GM19239 (cell line): ENCODE measurements around the gene SYNGR4.
"Not testable (repeated sequence)": the region's sequence is repeated elsewhere in the genome, so short reads cannot be mapped to it uniquely, and the experiment has no call there.

Experiments
- DNase-seq: peaks from one replicate; pipeline ENCODE4 v3.0.0; 2011; ENCODE audit warnings: low spot score; ENCODE audit not compliant: insufficient read length
- FAIRE-seq: peaks from 2 replicates; lab custom pipeline; 2011; peaks lifted over from hg19 to GRCh38; lab: Jason Lieb, UNC

SYNGR4 gene

GRCh38 chr19:48363810-48364597, at the start of gene SYNGR4, which contains the start of gene TMEM143:
Gene SYNGR4 (plus strand): TSS chr19:48364367. CDS start chr19:48365843, 1,476 bp downstream.
Gene TMEM143 (minus strand): TSS chr19:48363940. CDS start chr19:48363920, 20 bp downstream.
- DNase-seq (peak; percentile 92), FAIRE-seq (peak; percentile 100)

- no peak for DNase-seq
- no peak for FAIRE-seq
These were observed 48.5 kb upstream of the SYNGR4 start for GRCh38 chr19:48315712-48316111.

- not testable (repeated sequence) for FAIRE-seq, DNase-seq
These were observed 46.5 kb upstream of the SYNGR4 start for GRCh38 chr19:48317708-48317960.

- no peak for DNase-seq
- FAIRE-seq, result no peak
These were observed 45.7 kb upstream of the SYNGR4 start for GRCh38 chr19:48318286-48318987.

GRCh38 chr19:48319647-48320541, 44.3 kb upstream of the SYNGR4 start:
- DNase-seq, result no peak
- peak; percentile 49 for FAIRE-seq

- DNase-seq (peak; percentile 95), FAIRE-seq (no peak)
These were observed 42.9 kb upstream of the SYNGR4 start for GRCh38 chr19:48321372-48321621.

- no peak for FAIRE-seq
- peak; percentile 62 for DNase-seq
These were observed 42.3 kb upstream of the SYNGR4 start for GRCh38 chr19:48321622-48322591.

GRCh38 chr19:48325265-48325910, 38.8 kb upstream of the SYNGR4 start, which contains the start of gene EMP3:
Gene EMP3 (plus strand): TSS chr19:48325552. CDS start chr19:48326845, 1,293 bp downstream.
- peak; percentile 30 for DNase-seq
- FAIRE-seq, result peak; percentile 92

- FAIRE-seq, result peak; percentile 92
- DNase-seq, result no peak
These were observed 34.8 kb upstream of the SYNGR4 start for GRCh38 chr19:48329167-48329891.

GRCh38 chr19:48330012-48330681, 34.0 kb upstream of the SYNGR4 start:
- no peak for FAIRE-seq
- peak; percentile 45 for DNase-seq

- DNase-seq (no peak), FAIRE-seq (no peak)
These were observed 31.9 kb upstream of the SYNGR4 start for GRCh38 chr19:48332351-48332661.

- DNase-seq (peak; percentile 75), FAIRE-seq (peak; percentile 99)
These were observed 31.3 kb upstream of the SYNGR4 start for GRCh38 chr19:48332662-48333466.

GRCh38 chr19:48333467-48334384, 30.4 kb upstream of the SYNGR4 start:
- FAIRE-seq (peak; percentile 81), DNase-seq (peak; percentile 92)

- DNase-seq, result no peak
- FAIRE-seq, result no peak
These were observed 25.9 kb upstream of the SYNGR4 start for GRCh38 chr19:48338253-48338755.

GRCh38 chr19:48338802-48339503, 25.2 kb upstream of the SYNGR4 start:
- no peak for DNase-seq
- FAIRE-seq, result no peak

- DNase-seq, result no peak
- no peak for FAIRE-seq
These were observed 23.2 kb upstream of the SYNGR4 start for GRCh38 chr19:48340995-48341394.
